GF-D8 (cell line): Measurements from ENCODE around the gene GGTLC2.

Experiments used
- DNase-seq: peaks from one replicate; lab custom pipeline; 2025; lab: John Stamatoyannopoulos, UW

The GGTLC2 gene

DNA sequence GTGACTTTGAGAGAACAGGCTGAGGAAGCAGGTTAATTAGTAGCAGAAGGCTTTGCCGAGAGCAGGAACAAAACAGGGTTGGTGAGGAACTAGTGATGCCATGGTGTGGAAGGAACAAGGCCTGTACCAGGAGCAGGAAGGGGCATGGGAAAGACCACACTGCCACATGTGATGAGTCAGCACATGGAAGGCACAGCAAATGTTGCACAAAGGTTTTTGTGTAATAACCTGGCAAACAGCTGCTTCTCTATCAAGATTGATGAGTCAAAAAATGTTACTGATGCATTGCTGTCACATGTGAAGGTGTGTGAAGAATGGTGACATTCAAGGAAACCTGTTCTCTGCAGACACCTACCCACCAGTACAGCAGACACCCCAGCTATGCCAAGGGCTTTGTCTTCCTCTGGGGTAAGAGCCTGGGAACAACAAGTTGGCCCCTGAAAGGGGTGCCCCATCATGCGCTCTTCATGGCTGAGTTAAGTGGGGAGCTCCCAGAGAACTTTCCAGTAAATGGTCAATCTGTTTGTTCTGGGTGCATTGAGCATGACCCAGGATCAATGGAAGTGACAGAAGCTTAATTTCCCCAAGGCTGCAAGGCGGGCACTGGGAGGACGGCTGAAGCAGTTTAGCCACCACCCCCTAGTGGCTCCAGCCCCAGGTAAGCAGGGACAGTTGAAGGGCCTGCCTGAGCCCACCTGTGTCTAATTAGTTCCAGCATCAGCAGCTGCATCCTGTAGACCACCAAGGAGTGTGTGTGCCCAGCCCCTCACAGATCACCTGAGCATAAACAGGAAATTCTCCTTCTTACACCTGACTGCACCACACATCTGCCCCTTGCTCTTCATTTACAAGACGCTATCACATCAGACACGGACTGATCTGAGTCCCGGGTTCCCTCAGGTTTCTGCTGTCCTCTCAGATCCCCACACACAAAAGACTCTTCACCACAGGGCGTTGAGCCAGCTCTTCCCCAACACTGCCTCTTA, 47.6 kb downstream of the GGTLC2 start:
- no peak for DNase-seq

- no peak for DNase-seq
Measured at GRCh38 chr22:22692707-22693530, 48.5 kb downstream of the GGTLC2 start.

- no peak for DNase-seq
Measured at GRCh38 chr22:22693531-22693884, 49.1 kb downstream of the GGTLC2 start.

- DNase-seq: no peak
Measured at GRCh38 chr22:22694106-22694505, 49.7 kb downstream of the GGTLC2 start.

- no peak for DNase-seq
Measured at GRCh38 chr22:22696104-22696503, 51.7 kb downstream of the GGTLC2 start.
